ENCODE data around the gene CPVL.

The CPVL gene

DNA sequence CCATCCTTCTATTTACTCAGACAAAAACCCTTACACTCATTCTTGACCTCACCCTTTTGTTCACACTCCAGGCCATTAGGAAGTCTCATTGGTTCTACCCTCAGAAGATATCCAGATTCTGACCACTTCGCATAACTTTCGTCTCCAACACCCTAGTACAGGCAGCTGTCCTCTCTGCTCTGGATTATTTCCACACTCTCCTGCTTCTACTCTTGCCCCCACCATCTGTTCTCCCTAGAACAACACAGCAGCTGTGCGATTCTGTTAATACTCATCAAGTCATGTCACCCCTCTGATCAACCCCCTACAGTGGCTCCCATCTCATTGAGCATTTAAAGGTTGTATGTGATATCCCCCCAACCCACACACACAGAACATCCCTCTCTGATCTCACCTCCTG lies 172.7 kb downstream of the CPVL start:
- no peak for DNase-seq (ENCODE audit: low read depth)

DNA sequence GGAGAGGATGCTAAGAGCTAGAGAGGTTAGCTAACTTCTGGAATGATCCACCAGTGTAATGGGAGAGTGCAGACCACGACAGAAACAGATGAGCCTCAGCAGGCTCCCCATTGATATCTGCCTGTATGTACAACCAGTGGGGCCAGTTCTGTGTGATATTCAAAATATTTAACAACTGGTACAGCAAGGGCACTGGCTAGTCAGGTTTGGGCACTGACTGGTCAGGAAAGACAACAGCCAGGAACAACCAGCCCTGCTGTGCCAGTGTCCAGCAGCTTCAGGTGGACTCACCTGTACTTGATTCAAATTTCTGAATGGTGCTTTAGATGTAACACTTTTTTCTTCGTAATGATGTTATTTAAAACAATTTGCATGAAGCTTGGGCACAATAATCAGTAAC lies 182.3 kb downstream of the CPVL start:
- no peak for DNase-seq (ENCODE audit: low read depth)

- DNase-seq (ENCODE audit: low read depth), result no peak
These were observed 184.4 kb downstream of the CPVL start for GRCh38 chr7:28961972-28962371.

DNA sequence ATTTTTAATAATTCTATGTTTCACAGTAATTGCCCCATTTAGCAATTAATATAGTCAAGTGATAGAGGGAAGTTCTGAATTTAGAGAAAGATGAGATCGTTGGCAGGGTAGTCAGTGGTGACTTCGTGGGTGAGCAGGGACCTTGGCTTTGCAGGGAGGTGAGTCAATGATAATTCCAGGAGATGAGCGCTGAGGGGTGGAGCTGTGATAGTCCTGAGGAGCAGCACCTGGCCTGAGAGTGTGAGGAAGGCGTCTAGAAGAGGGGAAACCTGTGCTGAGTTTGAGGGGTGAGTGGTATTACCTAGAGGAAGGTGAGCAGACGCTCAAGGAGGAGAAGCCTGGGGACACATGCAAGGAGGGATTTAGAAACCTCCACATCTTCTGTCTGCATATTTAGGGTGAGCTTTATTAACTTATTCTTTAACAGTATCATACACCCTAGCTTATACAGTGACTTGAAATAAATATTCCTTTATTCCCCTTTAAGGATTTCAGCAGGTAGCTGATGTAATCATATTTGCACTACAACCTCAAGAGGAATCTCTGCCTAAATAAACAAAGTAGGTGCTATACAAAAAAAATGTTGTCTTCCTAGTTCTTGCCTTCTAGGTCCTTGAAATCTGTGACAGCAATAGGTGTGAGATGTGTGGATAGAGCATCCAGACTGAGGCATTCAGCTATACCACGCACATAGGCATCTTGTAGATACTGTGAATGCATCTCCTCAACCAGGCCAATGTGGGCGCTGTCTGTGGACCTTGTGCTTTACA lies 186.1 kb downstream of the CPVL start:
- DNase-seq (ENCODE audit: low read depth), result no peak

DNA sequence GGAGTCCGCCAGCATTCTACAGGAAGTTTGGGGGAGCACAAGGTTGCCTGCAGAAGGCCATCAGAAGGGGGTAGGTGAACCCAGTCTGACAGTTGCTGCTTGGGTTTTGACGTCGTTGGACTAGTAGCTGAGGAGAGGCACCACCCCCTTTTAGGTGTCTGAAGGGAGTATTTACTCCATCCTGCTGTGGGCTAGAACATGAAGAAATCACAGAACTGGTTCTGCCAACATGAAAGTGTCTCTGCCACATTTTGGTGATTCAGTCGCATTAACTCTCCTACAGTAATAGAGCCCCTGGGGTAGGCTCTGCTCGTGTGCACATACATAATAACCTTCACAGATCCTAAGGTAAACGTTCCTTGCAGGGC lies 187.4 kb downstream of the CPVL start:
- no peak for DNase-seq (ENCODE audit: low read depth)

DNA sequence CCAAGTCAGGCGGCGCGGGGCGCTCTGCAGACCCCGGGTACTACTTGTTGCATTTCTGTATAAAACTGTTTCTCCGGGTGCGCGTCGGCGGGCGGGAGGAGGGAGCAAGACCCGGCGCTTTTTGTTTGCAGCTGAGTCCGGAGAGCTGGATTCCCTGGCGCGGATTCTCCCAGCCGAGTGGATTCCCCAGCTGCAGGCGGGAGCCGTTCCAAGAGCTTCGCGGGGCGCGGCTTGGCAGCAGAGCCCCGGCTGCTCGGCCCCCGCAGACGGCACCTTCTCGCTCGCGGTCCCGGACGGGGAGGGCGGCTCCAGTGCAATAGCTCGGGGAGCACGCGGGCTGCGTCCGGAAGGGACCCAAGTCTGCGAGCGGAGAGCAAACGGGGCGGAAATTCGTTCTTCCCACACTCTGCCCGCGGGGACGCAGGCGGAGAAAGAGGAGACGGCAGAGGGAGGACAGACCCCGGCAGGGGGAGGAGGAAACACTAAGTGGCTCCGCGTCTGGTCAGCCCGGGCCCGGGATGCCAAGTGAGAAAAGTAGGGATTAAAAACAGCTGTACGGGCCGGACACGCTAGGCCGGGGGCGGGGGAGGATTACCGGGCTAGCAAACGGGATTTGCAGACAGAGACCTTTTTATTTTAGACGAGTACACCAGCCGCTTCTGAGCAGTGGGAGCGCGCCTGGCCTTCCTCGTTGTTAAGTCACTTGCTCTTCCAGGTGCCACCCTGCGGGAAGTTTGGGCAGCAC lies 187.9 kb downstream of the CPVL start, which contains the start of gene TRIL:
TRIL (minus strand) TSS at position 96 of the 745 bp plus-strand sequence. CDS start 284 bp downstream, outside the sequence.
- no peak for DNase-seq (ENCODE audit: low read depth)

- DNase-seq (ENCODE audit: low read depth), result no peak
These were observed 188.5 kb downstream of the CPVL start for GRCh38 chr7:28957751-28958234.

- no peak for DNase-seq (ENCODE audit: low read depth)
These were observed 189.1 kb downstream of the CPVL start for GRCh38 chr7:28957064-28957750.

GRCh38 chr7:28956608-28957063 lies 189.7 kb downstream of the CPVL start:
- no peak for DNase-seq (ENCODE audit: low read depth)

DNA sequence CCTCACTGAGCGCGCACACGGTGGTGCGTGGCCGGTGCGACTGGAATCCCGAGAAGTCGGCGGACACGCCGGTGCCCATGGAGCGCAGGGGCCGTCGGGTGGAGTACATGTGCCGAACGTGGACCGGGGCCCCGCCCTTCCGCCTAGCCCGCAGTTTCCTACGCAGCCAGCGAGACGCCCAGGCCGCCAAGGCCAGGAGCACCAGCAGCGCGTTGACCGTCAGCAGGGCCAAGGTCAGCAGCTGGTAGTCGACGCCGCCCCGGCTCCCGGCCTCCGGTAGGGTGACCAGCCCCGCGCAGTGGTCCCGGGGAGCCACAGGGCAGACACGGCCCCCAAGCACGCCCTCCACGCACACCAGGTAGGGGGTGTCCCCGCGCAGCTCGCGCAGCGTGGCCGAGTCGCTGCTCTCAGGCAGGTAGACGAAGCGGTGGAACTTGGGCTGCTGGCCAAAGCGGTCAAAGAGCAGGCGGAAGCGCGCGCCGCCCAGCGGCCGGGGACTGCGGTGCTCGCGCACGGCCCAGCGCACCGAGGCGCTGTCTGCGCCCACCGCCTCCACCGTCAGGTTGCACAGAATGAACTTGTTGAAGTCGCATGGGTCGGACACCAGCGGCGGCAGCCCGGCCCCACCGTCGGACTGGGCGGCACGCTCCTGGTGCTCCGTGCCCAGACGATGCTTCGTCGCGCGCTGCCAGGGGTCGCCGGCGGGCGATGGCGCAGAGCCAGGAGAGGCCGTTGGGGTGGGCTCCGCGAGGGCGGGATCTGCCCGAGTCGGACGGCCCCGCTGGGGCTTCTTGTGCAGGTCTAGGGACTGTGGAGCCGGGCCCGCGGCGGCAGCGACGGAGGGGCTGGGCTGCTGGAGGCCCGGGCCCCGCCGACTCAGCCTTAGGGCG lies 190.4 kb downstream of the CPVL start:
- DNase-seq (ENCODE audit: low read depth), result no peak

DNA sequence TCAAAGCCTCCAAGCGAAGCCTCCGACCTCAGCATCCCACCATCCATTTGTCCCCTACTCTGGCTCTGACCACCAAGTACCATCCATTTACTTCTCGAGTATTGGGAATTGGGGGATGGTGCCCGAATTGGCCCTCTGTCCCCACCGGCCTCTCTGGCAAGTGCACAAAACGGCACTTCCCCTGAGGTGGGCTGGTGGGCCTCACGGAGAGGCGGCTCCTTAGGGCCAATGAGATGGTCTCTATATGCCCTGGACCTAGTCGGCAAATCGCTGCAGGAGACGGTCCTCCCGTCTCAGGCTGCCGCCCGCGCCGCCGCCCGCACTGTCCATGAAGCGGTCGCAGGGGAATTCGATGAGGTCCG lies 191.0 kb downstream of the CPVL start:
- no peak for DNase-seq (ENCODE audit: low read depth)

DNA sequence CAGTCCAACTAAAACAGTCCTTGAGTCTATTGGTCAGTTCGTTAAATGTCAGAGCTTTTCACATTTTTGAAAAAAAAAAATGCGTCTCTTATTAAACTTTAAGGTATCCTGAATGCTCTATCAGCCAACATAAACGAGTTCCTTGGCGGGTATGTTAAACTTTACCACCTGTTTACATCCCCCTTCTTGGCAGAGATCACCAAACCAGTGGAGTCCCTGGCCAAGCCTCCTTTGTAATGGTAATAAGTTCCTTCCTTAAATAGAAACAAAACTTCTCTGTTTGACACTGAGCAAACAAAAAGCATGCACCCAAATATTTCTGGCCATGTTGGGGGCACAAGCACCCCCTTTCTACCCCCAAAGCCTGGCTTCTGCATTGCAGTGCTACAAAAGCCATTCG lies 191.4 kb downstream of the CPVL start:
- no peak for DNase-seq (ENCODE audit: low read depth)

DNA sequence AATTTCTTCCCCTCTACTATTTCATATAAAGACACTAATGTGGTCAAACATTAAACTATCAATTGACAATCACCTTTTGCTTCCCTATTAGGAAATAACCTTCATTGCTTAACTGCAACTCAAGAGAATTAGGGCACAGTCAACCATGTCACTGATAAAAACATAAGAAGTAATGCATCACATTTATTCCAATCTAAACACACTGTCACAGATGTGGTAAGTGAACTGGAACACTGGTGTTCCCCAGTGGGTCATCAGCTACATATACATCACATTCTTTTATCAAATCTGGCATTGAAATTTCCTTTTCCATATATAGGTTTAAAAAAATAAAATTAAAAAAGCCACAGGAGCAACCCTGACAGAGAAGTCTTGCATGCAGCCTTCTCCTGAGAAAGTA lies 191.9 kb downstream of the CPVL start:
- DNase-seq (ENCODE audit: low read depth), result no peak

DNA sequence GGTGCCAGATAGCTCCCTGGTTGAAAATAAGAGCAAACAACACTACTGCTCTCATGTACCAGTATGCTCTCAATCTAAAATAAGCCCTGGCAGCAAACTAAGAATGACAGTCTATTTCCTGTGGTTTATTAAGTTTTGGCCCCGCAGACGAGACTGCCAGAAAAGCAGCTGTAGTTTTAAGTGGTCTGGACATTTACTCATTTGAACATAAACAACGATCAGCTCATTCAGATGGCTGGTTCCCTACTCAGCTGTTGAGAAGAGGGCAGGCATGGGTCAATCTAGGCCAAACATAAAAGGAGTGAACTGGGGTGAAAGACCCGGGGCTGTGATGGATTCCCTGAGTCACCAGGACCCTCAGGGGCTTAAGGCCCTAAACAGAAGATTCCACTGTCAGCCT lies 192.7 kb downstream of the CPVL start:
- DNase-seq (ENCODE audit: low read depth), result no peak
